Keratinocyte (primary cell): ENCODE data around the gene TTC13.

Source experiments
- CTCF ChIP-seq, 3 experiments: IDR thresholded peaks in 1 of 3; conservative IDR thresholded peaks in 1 of 3; optimal IDR thresholded peaks in 1 of 3; 2 replicates in 2 of 3; 3 replicates in 1 of 3; pipeline versions ENCODE3 to v1.5.1; 2011; ENCODE audit warnings: low read length in 3 of 3, mild to moderate bottlenecking in 3 of 3, moderate library complexity in 2 of 3, control low read depth in 1 of 3, inconsistent platforms in 1 of 3; ENCODE audit not compliant: insufficient read depth in 2 of 3; ENCODE audit errors: extremely low read depth in 1 of 3
- EZH2 ChIP-seq: IDR thresholded peaks from one replicate; pipeline ENCODE4 v1.6.1; 2012; ENCODE audit warnings: inconsistent platforms, mild to moderate bottlenecking, low read length, moderate library complexity

- no peak for TF ChIP-seq CTCF (optimal IDR thresholded peaks at IDR 0.05 in 1 of 3, IDR thresholded peaks at IDR 0.05 in 1 of 3, conservative IDR thresholded peaks at IDR 0.05 in 1 of 3; ENCODE audit: extremely low read depth in 1 of 3, insufficient read depth in 2 of 3, low read length in 3 of 3)
- no peak for TF ChIP-seq EZH2
Observed at GRCh38 chr1:230977761-230978490, 735 bp downstream of the TTC13 start.
